ENCODE results near the gene CHMP1A.
"Not testable (repeated sequence)": the region's sequence is repeated elsewhere in the genome, so short reads cannot be mapped to it uniquely, and the experiment has no call there.

Gene CHMP1A

DNA sequence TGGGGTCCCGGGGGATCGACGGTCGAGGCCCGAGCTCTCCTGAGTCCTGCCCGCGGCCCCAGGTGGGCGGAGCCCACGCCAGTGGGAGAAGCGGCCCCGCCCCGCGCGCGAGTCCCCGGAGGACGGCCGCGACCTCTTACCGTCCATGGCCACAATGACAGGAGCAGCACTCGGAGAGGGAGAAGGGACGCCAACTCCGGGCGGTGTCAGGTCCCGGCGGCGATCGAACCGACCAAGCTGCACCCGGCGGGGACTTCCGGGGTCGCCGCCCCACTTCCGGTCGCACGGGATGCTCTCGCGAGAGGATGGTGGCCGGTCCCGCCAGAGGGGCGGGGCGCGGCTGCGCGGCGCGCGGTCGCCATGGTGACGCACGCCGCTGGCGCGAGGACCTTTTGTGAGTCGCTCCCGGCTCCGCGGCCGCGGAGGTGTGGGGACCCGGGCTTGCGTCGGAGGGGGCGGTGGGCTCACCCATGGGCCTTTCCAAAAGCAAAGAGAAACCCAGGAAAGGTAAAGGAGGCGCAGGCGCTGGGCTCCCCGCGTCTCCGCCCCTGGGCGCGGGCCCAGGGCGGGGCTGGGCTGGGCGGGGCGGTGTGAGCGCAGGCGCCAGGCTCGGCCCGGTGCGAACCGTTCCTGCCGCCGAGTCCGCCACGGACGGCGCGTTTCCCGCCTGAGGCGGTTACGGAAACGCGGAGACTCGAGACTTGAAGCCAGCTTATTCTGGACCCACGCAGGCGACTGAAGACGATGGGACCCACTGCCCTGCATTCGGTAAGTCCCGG, at the start of gene CHMP1A, which contains the start of gene SPATA33:
CHMP1A (minus strand) TSS at position 267 of the 779 bp plus-strand sequence; CDS start at position 147, 120 bp downstream.
SPATA33 (plus strand) TSS at position 395 of the 779 bp plus-strand sequence; CDS start at position 471, 76 bp downstream.
- peak; percentile 78 for DNase-seq

DNA sequence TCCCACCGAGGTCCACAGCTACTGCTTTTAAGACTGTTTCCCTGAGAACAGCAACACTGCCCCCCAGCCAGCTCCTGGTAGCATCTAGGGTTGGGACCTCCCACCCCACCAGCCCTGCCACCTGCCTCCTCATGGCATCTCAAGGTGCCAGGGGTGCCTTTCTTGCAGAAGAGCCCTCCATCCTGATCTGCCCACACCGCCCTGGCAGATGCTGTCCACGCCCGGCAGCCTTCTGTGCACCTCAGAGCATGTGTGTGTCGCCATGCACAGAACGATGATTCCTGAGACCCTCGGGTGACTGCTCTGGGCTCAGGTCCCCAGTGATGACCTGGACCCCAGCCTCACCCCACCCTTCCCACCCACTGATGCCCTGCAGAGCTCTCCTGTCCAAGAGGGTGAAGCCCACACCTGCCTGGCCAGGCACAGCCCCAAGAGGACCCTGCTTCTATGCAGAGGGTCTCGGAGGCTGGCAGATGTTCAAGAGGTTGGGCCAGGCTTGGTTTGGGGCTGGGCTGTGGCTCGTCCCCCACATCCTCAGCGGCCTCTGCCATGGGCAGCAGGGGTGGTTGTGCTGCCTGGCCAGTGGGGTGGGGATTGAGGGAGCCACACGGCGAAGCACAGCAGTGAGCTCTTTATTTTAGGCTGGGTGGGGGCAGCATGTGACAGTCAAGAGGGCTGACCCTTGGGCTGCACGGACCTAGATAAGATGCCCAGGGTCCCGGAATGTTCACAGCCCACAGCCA, 49.2 kb upstream of the CHMP1A start:
- no peak for DNase-seq

DNA sequence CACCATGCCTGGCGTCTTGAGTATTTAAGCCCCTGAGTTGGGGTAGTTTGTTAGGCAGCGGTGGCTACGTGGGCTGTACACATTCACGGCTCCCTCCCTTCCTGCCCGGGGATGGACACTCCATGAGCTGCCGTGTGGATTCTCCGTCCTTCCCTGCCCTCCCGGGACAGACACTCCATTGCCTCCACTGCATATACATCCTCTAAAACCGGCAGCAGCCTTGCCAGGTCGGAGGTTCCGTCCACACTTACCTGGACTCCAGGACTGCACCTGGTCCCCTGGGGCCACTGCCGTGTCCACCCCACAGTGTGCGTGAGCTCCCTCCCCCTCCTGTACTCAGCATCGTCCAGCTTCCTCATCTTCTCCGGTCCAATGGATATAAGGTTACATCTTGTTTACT, 47.5 kb upstream of the CHMP1A start:
- no peak for DNase-seq

DNA sequence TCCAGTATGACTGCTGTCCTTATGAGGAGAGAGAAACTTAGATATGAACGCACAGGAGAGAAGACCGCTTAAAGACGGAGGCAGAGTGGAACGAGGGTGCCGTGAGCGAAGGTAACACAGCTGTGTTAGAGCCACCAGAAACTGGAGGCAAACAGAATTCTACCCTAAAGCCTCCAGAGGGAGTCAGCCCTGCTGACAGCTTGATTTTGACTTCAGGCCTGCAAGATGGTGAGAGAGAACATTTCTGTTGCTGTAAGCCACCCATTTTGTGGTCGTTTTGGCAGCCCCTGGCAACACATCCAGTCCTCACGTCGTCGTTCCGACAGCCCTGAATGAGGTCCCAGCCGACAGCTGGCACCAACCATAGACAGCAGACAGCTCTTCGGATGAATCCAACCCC, 46.8 kb upstream of the CHMP1A start:
- DNase-seq: no peak

DNA sequence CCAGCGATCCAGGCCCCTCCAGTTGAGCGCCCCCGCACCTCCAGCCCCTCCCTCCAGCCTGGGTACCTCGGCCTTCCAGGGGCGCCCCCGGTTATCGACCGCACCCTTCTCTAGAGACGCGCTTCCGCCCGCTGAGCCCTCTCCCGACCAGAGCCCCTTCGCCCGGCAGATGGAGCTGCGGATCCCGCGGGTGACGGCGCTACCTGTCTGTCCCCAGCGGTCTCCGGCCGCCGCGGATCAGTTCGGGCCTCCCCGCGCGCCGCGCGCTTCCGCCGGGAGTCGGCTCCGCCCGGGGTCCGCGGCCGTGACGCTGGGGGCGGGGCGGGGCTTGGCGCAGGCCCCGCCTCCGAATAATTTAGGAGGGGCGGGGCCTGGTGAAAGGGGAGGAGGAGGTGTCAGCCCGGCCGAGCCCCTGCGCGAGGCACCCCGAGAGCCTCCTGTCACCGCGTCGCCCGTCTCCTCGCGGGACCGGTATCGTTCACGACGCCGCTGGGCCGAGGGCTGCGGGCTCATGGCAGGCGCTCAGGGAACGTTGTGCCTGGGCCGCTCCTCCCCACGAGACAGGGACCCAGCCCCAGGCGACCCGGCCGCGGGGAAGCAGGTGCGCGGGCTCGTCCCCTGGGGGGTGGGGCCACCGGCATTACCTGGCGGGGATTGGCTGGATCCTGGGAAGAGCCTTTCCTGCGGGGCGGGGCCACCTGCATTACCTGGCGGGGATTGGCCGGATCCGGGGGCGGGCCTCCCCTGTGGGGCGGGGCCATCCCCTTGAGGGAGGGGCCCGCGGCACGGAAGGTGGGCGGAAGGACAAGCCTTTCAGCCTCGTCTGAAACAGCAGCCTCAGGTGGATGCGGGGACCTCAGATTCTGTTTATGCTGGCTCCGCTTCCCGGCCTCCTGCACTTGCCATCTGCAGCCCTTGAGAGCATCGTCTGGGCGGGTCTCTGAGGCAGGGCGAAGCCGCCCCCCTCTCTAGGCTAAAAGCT, 44.2 kb upstream of the CHMP1A start, which contains the start of gene SPATA2L:
SPATA2L (minus strand) TSS at position 281 of the 982 bp plus-strand sequence. CDS start 473 bp downstream, outside the sequence.
- DNase-seq: peak; percentile 88

DNA sequence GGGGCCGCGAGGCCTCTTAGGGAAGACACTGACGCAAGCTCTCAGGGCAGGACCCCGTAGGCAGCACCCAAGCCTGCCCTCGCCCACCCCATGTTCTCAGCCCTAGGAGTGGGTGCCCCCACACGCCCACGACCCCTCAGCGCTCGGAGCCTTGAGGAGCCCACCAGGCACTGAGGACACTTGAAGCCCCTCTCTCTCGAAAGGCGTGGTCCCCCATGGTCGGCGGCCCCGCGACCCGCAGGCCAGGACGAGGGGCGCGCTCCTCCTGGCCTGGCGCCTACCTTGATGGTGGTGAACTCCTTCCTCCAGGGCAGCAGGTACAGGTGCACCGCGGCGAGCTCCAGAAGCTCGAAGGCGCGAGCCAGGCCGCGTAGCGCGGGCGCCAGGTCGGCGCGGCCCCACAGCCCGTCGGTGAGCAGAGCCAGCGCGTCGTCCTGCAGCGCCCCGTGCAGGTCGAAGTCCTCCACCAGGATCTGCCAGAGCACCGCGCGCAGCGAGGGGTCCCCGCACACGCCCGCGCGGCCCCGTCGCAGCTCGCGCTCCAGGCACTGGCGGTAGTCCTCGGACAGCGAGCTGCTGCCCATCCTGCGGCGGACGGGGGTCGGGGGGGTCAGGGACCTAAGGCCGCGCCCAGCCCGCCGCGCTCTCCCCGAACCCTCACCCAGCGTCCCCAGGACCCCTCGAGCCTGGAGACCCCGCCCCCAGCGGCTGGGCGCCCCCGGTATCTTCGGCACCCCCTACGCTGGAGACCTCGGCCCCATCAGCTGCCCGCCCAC, 43.3 kb upstream of the CHMP1A start:
- peak; percentile 32 for DNase-seq

DNA sequence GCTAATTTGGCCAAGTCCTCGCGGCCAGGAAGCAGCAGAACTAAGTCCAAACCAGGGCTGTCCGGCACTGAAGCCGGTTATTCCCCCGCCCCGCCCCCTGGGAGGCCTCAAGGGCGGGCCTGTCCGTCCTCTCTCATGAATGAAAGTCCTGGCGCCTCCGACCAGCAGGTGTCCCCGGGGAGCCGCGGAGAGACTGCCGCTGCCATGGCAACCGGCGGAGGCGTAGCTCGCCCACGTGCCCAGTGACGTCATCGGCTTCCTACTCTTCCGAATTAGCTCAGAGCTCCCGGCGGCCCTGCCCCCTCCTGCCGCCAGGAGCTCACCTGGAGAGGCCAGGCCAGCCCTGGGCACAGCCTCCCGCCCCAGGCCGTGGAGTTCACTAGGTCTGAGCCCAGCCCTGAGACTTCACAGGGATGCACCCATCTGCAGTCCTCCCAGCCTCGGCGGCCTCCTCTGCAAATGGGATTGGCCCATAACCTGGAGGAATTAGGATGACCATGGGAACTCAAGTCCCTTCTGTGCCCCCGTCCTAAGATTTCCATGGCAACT, 42.7 kb upstream of the CHMP1A start:
- DNase-seq: peak; percentile 97

DNA sequence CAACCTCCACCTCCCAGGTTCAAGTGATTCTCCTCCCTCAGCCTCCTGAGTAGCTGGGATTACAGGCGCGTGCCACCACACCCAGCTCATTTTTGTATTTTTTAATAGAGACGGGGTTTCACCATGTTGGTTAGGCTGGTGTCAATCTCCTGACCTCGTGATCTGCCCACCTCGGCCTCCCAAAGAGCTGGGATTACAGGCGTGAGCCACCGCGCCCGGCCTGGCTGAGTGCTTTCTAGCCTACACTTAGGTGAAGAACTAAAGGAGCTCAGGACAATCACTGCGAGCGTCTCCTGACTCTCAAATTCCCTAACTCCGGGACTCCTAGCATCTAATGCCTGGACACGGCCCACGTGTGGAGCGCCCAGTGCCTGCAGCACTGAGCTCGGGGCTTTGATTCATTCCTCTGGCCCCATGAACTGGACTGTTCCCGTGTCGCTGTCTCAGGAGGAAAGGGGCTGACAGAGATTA, 42.2 kb upstream of the CHMP1A start:
- not testable (repeated sequence) for DNase-seq

DNA sequence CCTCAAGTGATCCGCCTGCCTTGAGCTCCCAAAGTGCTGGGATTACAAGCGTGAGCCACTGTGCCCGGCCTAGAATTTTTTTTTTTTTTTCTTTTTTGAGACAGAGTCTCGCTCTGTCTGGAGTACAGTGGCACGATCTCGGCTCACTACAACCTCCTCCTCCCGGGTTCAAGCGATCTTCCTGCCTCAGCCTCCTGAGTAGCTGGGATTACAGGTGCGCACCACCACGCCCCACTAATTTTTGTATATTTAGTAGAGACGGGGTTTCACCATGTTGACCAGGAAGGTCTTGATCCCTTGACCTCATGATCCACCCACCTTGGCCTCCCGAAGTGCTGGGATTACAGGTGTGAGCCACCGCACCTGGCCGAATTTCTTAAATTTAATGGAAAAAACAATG, 41.2 kb upstream of the CHMP1A start:
- DNase-seq: not testable (repeated sequence)

DNA sequence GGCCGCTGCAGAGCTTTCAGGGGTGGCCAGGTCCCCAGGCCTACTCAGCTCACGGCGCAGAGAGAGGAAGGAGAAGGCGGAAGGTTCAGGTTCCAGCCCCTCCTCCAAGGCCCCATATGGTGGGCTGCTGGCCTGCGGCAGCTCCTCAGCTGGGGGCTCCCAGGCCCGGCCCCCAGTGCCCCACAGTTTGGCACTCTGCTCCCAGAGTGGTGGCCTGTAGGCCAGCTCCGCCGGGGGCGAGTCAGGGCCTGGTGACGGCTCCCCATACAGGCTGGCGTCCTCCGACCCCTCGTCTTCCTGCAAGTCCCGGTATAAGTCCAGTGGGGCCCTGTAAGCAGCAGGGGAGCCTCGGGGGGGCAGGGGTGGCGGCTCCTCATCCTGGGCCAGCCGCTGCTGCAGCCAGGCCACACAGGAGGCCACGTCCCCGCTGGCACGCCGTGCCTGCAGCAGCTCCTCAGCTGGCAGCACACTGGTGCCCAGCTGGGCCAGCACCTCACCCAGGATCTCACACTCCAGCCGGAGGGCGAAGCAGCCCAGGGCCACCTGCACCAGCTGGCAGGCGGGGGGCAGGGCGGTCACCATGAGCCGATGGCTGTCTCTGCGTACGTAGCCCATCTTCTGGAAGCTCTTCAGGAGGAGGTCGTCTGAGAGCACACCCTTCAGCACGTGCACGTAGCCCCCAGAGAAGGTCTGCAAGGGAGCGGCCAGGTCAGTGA, 40.3 kb upstream of the CHMP1A start:
- DNase-seq: no peak

DNA sequence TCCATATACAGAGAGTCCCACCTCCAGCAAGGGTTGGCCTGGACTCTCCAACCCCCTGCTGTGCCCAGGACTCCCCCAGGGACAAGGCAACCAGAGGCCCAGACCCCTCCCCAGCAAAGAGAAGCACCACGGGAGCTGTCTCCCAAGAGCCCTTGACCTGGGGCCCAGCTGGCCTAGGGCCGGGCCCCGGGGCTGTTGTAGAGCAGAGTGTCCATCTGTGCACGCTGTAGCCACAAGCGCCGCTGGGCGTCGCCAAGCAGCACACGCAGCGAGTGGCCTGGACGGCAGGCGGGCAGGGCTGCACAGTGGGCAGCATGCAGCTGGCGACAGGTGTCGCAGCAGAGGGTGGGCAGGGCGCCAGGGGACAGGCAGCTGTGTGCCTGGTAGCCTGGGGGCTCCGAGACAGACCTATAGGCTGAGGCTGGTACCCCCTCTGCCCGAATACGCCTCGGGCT, 39.7 kb upstream of the CHMP1A start:
- no peak for DNase-seq

DNA sequence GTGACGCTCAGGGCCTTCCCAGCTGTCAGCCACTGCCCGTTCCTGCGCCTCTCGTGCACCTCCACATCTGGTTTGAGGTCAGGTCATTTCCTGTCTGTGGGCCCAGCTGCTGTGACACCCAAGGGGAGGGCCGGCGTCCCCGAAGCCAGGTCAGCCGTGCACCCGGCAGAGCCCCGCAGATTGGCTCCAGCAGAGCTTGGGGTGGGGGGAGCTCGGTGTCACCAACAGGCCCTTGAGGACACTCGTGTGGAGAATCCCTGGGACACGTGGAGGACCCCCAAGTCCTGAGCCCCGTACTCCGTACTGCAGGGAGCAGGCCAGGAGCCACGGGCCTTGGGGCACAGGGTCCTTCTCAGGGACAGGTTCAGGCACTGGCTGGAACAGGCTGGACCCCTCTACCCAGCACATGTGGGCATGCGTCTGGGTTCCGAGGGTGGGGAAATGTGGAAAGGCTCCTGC, 39.2 kb upstream of the CHMP1A start:
- DNase-seq: peak; percentile 42

DNA sequence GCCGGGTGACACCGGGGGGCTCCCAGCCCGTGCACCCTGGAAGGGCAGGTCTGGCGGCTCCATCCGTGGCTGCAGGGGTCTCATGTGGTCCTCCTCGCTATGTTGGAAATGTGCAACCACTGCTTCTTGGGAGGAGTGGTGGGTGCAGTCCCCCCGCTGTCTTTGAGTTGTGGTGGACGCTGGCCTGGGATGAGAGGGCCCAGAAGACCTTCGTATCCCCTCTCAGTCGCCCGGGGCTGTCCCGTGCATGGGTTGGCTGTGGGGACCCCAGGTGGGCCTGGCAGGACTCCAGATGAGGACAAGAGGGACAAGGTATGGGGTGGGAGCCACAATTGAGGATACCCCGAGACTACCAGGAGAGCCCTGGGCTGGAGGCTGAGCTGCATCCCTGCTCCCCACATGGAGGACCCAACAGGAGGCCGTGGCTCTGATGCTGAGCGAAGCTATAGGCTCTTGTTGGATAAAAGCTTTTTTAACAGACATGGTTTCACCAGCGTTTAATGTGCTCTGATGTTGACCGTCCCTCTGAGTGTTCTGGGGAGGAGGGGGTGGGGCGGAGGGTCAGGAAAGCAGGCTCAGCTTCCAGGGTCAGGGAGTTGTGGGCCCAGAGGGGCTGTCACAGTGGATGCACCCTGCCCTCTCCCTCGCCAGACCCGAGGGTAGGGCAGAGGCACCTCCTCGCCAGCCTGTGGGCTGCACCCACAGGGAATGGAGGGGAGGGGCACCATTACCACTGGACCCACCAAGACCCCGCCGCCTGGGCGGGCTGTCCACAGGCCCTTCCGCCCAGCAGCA, 38.6 kb upstream of the CHMP1A start:
- DNase-seq: no peak

DNA sequence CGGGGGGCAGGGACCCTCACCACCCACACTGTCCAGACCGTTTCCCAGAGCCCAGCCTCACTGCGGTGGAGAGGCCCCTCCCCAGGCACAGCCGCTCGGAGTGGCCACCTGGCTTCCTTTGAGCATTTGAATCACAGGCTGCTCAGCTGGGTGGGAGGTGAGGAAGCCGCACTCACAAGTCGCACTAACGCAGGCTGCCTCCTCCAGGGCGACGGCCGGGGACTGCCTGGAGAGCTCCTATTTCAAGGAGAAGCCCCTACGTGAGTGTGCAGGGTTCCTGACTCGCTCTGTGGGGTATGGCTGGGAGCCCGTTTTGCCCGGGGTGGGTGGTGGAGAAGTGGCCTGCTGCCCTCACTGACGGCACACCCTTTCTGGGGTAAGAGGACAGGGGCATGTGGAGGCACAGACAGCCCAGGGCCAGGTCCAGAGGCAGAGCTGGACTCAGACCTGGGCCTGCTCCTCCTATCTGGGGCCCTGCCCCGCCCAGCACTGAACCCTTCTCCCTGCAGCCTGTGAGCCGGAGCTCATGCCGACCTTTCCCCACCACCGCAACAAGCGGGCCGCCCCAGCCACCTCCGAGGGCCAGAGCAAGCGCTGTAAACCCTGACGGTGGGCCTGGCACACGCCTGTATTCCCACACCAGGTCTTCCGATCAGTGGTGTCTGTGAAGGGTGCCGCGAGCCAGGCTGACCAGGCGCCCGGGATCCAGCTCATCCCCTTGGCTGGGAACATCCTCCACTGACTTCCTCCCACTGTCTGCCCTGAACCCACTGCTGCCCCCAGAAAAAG, 37.8 kb upstream of the CHMP1A start:
- no peak for DNase-seq

DNA sequence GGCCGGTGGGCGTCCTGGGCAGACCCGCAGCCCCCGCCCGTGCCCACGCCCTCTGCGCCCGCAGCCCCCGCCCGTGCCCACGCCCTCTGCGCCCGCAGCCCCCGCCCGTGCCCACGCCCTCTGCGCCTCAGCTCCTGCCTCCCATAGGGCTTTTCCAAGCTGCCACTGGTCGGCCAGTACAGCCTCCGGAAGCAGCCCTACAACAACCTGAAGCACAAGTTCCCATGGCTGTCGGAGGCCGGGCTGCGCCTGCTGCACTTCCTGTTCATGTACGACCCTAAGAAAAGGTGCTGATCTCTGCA, 37.2 kb upstream of the CHMP1A start:
- not testable (repeated sequence) for DNase-seq

DNA sequence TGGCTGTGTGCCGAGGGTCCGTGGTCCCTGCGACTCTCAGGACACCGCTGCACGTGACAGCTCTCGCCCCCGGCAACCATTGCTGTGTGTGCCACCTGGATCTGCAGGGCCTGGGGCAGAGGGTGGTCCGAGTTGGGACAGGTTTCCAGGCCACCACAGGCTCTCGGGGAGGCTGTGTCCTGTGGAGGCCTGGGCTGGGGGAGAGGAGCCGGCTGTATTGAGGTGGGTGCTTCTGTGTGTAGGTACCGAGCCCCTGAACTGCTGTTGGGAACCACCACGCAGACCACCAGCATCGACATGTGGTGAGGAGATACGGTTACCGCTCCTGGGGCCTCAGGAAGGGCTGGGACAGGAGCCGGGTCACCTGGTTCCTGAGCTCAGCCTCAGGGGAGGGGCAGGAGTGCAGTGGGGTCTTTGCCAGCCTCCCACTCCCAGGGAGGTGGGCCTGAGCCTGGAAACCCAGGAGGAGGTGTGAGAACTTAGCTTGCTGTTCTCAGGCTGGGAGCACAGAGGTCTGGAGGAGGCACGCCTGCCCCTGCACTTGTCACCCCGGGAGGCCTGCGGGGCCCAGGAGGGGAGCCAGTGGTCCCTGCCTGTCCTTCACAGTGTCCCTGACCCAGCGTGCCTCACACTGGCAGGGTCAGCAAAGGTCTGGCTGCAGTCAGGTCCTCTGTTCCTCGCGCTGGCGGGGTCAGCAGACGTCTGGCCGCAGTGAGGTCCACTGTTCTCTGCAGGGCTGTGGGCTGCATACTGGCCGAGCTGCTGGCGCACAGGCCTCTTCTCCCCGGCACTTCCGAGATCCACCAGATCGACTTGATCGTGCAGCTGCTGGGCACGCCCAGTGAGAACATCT, 36.6 kb upstream of the CHMP1A start:
- no peak for DNase-seq

DNA sequence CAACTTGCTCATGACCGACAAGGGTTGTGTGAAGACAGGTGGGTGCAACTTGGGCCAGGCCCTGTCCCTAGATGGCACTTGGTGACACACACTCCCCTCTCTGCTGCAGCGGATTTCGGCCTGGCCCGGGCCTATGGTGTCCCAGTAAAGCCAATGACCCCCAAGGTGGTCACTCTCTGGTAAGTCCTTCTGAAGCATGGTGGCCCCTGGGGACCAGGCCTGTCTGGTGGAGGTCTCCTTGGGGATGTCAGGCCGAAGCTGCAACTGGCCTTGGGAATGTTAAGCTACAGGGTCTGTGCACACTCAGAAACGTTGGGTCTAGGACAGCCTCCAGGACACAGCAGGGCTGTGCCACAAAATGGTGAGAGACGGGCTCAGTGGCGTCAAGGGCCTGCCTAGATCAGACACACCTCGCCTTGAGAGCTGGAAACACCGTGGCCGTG, 35.8 kb upstream of the CHMP1A start:
- DNase-seq: no peak

DNA sequence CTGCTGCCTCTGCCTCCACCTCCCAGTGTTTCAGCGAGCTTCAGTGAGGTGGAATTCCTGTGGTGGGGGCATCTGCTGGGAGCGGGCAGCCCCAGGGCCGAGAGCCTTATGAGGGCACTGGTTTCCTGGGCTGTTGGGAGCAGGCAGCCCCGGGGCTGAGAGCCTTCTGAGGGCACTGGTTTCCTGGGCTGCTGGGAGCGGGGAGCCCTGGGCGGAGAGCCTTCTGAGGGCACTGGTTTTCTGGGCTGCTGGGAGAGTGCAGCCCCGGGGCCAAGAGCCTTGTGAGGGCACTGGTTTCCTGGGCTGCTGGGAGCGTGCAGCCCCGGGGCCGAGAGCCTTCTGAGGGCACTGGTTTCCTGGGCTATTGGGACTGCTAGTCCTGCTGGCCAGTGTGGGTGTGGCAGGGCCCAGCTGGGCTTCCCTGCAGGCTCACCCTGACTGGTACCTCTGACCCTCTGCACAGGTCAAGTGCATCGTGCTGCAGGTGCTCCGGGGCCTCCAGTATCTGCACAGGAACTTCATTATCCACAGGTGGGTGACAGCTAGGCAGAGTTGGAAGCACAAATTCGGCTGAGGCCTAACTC, 34.6 kb upstream of the CHMP1A start:
- DNase-seq: no peak

Data from MV-4-11 (cell line).